ENCODE results near the gene ERCC6L.

DNA sequence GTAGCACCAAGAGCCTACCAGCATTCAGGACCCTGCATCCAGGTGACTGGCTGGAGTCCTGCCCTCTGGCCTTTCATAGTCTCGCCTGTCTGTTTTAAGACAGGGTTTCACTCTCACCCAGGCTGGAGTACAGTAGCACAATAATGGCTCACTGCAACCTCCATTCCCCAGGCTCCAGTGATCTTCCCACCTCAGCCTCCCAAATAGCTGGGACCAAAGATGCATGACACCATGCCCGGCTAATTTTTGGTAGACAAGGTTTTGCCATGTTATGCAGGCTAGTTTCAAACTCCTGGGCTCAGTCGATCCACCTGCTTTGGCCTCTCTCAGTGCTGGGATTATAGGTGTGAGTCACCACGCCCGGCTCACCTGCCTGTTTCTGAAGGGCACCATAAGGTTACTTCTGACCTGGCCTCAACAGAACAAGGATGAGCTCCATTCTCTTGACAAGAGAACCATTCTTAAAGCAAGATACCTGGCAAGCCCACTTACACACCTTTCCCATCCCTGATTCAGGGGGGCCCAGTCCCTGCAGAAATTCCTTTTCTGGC, 31.6 kb upstream of the ERCC6L start:
- TF ChIP-seq, protein P1, sequence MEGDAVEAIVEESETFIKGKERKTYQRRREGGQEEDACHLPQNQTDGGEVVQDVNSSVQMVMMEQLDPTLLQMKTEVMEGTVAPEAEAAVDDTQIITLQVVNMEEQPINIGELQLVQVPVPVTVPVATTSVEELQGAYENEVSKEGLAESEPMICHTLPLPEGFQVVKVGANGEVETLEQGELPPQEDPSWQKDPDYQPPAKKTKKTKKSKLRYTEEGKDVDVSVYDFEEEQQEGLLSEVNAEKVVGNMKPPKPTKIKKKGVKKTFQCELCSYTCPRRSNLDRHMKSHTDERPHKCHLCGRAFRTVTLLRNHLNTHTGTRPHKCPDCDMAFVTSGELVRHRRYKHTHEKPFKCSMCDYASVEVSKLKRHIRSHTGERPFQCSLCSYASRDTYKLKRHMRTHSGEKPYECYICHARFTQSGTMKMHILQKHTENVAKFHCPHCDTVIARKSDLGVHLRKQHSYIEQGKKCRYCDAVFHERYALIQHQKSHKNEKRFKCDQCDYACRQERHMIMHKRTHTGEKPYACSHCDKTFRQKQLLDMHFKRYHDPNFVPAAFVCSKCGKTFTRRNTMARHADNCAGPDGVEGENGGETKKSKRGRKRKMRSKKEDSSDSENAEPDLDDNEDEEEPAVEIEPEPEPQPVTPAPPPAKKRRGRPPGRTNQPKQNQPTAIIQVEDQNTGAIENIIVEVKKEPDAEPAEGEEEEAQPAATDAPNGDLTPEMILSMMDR (IDR thresholded peaks at IDR 0.05; ENCODE audit: low read depth, low read length, poor library complexity, severe bottlenecking): no peak
- no peak for TF ChIP-seq EZH2phosphoT487 (IDR thresholded peaks at IDR 0.05; ENCODE audit: borderline replicate concordance, low read length)

All from DOHH2 (cell line).